Lung (tissue), 12 donors: ENCODE data around the gene RPS6KA2. TPM values are rescaled to one million over a fixed set of nuclear protein-coding genes. Genes with fewer than 3 reads are reported as not detected.
"Not testable (repeated sequence)": the region's sequence is repeated elsewhere in the genome, so short reads cannot be mapped to it uniquely, and the experiment has no call there.

Experiments
- ATAC-seq: fragments of 200-7000 bp; cut with Tn5 transposase; one replicate; pipeline ENCODE4 v1.9.1; 2020; ENCODE audit warnings: moderate number of reproducible peaks; ENCODE audit not compliant: insufficient read depth, low FRiP score
- DNase-seq, 3 donors: peaks; one replicate each; pipeline ENCODE4 v3.0.0-alpha.2; 2013 to 2017
- H3K27ac ChIP-seq, 2 donors: one replicate each; pipeline ENCODE4 v1.5.1; 2013; ENCODE audit warnings: mild to moderate bottlenecking in 2 of 2, moderate library complexity in 2 of 2, control low read depth in 1 of 2, inconsistent platforms in 1 of 2, low read depth in 1 of 2, low read length in 1 of 2
- H3K27me3 ChIP-seq, 3 donors: one replicate each; pipeline ENCODE4 v1.5.1; 2013; ENCODE audit warnings: low read length in 2 of 3; ENCODE audit not compliant: control insufficient read depth in 3 of 3, insufficient read depth in 3 of 3
- H3K36me3 ChIP-seq, 4 donors: one replicate each; pipeline ENCODE4 v1.5.1; 2013; ENCODE audit warnings: low read length in 4 of 4, mild to moderate bottlenecking in 1 of 4, moderate library complexity in 1 of 4; ENCODE audit not compliant: control insufficient read depth in 4 of 4, insufficient read depth in 4 of 4
- H3K4me1 ChIP-seq, 5 donors: one replicate each; pipeline ENCODE4 v1.5.1; 2013; ENCODE audit warnings: low read length in 5 of 5, mild to moderate bottlenecking in 2 of 5, moderate library complexity in 1 of 5; ENCODE audit not compliant: control insufficient read depth in 5 of 5, insufficient read depth in 5 of 5
- H3K4me3 ChIP-seq: one replicate; pipeline ENCODE4 v1.5.1; 2013; ENCODE audit warnings: mild to moderate bottlenecking, control low read depth, moderate library complexity
- H3K9ac ChIP-seq, 2 donors: one replicate each; pipeline ENCODE4 v1.5.1; 2013; ENCODE audit warnings: low read length in 2 of 2, control low read depth in 1 of 2; ENCODE audit not compliant: insufficient read depth in 1 of 2
- H3K9me3 ChIP-seq, 4 donors: one replicate each; pipeline ENCODE4 v1.5.1; 2013; ENCODE audit warnings: low read length in 3 of 4, mild to moderate bottlenecking in 1 of 4, moderate library complexity in 1 of 4; ENCODE audit not compliant: control insufficient read depth in 4 of 4, insufficient read depth in 3 of 4
- WGBS, 2 donors: extraction: QIAGEN DNeasy Blood & Tissue Kit; methylation state at CpG; one replicate each; pipeline ENCODE4 v1.1.7; 2013; 5-methylcytosine and 5-hydroxymethylcytosine counted together
- polyA plus RNA-seq, 2 donors: library from polyadenylated mRNA; stranded (reverse); fragments of 200-250 nt; gene quantifications; one replicate each; pipeline ENCODE4 v1.2.1, GENCODE V29; 2013
- total RNA-seq, 2 donors: library from RNA; depleted of rRNA in 1 of 2; stranded (reverse); fragments of >200 nt in 1 of 2; gene quantifications; one replicate each; pipeline ENCODE4 v1.2.1, GENCODE V29; 2014 to 2021
- TF ChIP-seq, protein P1 (sequence below): IDR thresholded peaks from 2 replicates; pipeline ENCODE4 v1.5.1; 2012; ENCODE audit warnings: mild to moderate bottlenecking; ENCODE audit errors: control extremely low read depth, extremely low read depth
- donor health status: control.
- donor health status: control.
- donor health status: Bipolar disorder and iron deficiency.
- donor health status: healthy.
- donor health status: DM: yes; HTN: yes; CAD: no.

The RPS6KA2 gene
- total and polyA plus RNA-seq, 4 donors, result 61.9 to 185 (median 105) TPM

DNA sequence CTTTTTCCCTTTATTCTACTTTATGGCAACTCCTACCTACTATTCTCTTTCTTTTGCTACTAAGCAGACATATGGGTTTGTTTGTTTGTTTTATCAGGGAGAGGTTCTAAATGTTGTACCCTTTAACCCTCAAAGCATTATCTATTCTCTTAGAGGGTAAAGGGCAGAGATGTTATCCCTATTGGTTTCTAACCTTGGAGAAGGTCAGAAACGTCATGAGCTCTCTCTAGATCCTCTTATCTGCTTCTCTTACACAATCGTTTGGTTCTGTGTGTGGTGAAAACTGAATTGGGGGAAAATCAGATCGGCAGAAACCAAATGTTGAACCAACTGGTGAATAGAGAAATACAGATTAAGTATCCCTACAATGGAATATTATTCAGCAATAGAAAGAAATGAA, 237.9 kb downstream of the RPS6KA2 start:
- no peaks in the 10 kb centered on the region for H3K36me3 ChIP-seq
- WGBS, 2 donors, result 23 to 33% methylated on average over 3 of the region's 3 CpGs
- H3K9ac ChIP-seq, result no peak overlapping the region
- peaks cover 0 to 1% (median 0%) of the 10 kb centered on the region in 3 donors for H3K27me3 ChIP-seq
- H3K4me1 ChIP-seq, result peaks cover 0 to 3% (median 0%) of the 10 kb centered on the region in 5 donors
- TF ChIP-seq, protein P1, sequence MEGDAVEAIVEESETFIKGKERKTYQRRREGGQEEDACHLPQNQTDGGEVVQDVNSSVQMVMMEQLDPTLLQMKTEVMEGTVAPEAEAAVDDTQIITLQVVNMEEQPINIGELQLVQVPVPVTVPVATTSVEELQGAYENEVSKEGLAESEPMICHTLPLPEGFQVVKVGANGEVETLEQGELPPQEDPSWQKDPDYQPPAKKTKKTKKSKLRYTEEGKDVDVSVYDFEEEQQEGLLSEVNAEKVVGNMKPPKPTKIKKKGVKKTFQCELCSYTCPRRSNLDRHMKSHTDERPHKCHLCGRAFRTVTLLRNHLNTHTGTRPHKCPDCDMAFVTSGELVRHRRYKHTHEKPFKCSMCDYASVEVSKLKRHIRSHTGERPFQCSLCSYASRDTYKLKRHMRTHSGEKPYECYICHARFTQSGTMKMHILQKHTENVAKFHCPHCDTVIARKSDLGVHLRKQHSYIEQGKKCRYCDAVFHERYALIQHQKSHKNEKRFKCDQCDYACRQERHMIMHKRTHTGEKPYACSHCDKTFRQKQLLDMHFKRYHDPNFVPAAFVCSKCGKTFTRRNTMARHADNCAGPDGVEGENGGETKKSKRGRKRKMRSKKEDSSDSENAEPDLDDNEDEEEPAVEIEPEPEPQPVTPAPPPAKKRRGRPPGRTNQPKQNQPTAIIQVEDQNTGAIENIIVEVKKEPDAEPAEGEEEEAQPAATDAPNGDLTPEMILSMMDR, result no peak
- no peak for ATAC-seq
- no peaks in the 10 kb centered on the region for H3K9me3 ChIP-seq
- no peak overlapping the region for H3K27ac ChIP-seq
- DNase-seq, result no peak
- no peak overlapping the region for H3K4me3 ChIP-seq

DNA sequence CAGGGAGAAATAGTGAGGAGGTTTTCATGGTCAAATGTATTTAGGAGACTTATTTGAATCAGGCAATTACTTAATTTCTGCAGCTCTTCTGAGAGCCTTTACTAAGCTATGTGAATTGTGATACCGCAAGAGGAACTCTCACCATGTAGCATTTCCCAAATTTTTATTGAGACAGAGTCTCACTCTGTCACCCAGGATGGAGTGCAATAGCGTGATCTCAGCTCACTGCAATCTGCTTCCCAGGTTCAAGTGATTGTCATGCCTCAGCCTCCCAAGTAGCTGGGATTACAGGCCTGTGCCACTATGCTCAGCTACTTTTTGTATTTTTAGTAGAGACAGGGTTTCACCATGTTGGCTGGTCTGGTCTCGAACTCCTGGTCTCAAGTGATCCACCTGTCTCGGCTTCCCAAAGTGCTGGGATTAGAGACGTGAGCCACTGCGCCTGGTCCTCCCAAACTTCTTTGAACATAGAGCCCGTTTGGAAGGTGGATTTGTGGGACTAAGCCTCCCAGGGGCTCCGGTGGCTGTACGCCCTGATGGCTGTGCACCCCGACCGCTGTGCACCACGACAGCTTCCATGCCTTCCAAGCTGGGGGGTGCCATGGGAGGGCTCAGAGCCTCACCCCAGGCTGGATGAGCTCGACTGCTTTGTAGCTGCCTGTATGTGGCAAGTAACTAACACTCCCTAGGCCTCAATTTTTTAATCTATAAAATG, 238.6 kb downstream of the RPS6KA2 start:
- Histone ChIP-seq H3K27ac (peak overlapping the region in 1 of 2 donors; percentile 49), H3K36me3 (no peaks in the 10 kb centered on the region), H3K27me3 (no peaks in the 10 kb centered on the region), H3K4me1 (peaks cover 0 to 3% (median 0%) of the 10 kb centered on the region in 5 donors), H3K9me3 (no peaks in the 10 kb centered on the region), H3K4me3 (no peak overlapping the region), H3K9ac (no peak overlapping the region)
- ATAC-seq (no peak), DNase-seq (no peak)
- TF ChIP-seq, protein P1, result no peak
- 81 to 89% methylated on average over 13 of the region's 13 CpGs for WGBS, 2 donors

DNA sequence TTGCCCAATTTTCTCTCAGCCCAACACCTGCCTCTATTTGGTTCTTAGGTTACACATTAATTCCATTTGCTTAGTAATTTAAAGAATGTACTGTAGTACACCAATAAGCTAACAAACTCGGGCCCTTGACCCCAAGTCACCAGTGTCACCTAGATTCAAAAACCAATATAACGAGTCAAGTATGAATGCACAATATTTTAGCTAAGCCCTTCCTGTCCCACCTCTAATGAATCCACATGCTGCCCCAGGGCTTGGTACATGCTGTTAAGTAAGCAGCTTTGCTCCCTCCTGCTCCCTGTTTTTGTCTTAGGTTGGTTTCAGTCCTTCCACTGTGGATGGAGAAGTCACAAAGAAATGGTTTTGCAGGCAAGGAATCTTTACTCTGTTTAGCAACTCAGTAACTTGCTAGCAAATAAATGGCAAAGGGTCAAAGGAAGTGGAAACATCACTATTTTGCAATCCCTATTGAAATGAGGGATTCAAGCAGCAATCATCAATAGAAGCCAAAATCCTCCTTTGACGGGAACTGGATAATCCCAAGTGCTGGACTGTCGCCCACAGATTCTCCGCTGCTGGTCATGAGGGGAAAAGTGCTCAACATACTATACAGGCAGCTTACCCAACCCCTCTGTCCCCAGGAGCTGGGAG, 239.3 kb downstream of the RPS6KA2 start:
- DNase-seq, result peak in 2 of 3 donors; percentile 47 to 53
- H3K27me3 ChIP-seq, result no peaks in the 10 kb centered on the region
- H3K27ac ChIP-seq, result no peak overlapping the region
- no peaks in the 10 kb centered on the region for H3K9me3 ChIP-seq
- no peak for ATAC-seq
- peaks cover 0 to 3% (median 0%) of the 10 kb centered on the region in 5 donors for H3K4me1 ChIP-seq
- no peaks in the 10 kb centered on the region for H3K36me3 ChIP-seq
- WGBS, 2 donors, result 61 to 74% methylated on average over 5 of the region's 5 CpGs
- TF ChIP-seq, protein P1, result no peak
- no peak overlapping the region for H3K4me3 ChIP-seq
- H3K9ac ChIP-seq, result no peak overlapping the region

DNA sequence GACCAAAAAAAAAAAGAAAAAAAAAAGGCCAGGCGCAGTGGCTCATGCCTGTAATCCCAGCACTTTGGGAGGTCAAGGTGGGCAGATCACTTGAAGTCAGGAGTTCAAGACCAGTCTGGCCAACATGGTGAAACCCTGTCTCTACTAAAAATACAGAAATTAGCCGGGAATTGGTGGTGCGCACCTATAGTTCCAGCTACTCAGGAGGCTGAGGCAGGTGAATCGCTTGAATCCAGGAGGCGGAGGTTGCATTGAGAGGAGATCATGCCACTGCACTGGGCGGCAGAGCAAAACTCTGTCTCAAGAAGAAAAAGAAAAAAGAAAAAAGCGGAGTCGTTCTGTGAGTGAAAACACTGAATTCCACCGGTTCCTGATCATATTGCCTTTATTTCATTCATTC, 240.0 kb downstream of the RPS6KA2 start:
- not testable (repeated sequence) for H3K9ac ChIP-seq, H3K9me3 ChIP-seq, H3K27me3 ChIP-seq, H3K36me3 ChIP-seq, ATAC-seq, DNase-seq, H3K27ac ChIP-seq, H3K4me1 ChIP-seq, H3K4me3 ChIP-seq
- 86 to 92% methylated on average over 9 of the region's 9 CpGs for WGBS, 2 donors
